ENCODE results near the gene SMCO2.

DNA sequence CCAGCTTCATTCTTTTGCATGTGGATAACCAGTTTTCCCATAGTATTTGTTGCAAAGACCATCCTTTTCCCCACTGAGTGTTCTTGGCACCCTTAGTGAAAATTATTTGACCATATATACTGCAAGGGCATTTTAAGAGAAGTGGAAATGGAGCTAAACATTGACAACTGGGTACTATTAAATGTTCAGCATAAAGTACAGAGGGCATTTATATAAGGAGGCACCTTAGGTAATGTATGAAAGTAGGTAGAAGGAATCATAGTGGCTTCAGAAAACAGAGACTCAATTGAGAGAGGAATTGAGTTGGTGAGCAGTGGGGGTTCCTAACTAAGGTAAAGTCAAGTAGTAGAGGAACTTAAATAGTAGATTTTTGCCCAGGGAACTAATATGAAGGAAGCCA lies 34.5 kb upstream of the SMCO2 start:
- TF ChIP-seq POLR2A (IDR thresholded peaks at IDR 0.05; ENCODE audit: low read length) (no peak), GATA1 (IDR thresholded peaks at IDR 0.05; ENCODE audit: low read depth, low read length) (no peak)
